IPS-20b (cell line): ENCODE results near the gene PSTPIP1.

Source experiments
- H3K27ac ChIP-seq: one replicate; pipeline ENCODE4 v1.5.1; 2013; ENCODE audit warnings: low read length
- H3K27me3 ChIP-seq: 2 replicates; pipeline ENCODE4 v1.6.1; 2013; ENCODE audit warnings: mild to moderate bottlenecking, low read length, inconsistent platforms; ENCODE audit not compliant: insufficient read depth
- H3K36me3 ChIP-seq: 2 replicates; pipeline ENCODE4 v1.6.1; 2013; ENCODE audit warnings: low read depth, mild to moderate bottlenecking, inconsistent platforms, low read length, moderate library complexity; ENCODE audit not compliant: insufficient read depth
- H3K4me1 ChIP-seq: 2 replicates; pipeline ENCODE4 v1.6.1; 2013; ENCODE audit warnings: mild to moderate bottlenecking, control low read depth, inconsistent platforms, low read length, moderate library complexity; ENCODE audit not compliant: insufficient read depth
- H3K4me3 ChIP-seq: 2 replicates; pipeline ENCODE4 v1.5.1; 2013; ENCODE audit warnings: mild to moderate bottlenecking, low read length, inconsistent platforms
- H3K9ac ChIP-seq: 2 replicates; pipeline ENCODE4 v1.6.1; 2013; ENCODE audit warnings: low read depth, mild to moderate bottlenecking, inconsistent platforms, low read length, moderate library complexity
- H3K9me3 ChIP-seq: 2 replicates; pipeline ENCODE4 v1.6.1; 2013; ENCODE audit warnings: mild to moderate bottlenecking, low read depth, low read length, inconsistent platforms; ENCODE audit not compliant: insufficient read depth

Gene PSTPIP1

DNA sequence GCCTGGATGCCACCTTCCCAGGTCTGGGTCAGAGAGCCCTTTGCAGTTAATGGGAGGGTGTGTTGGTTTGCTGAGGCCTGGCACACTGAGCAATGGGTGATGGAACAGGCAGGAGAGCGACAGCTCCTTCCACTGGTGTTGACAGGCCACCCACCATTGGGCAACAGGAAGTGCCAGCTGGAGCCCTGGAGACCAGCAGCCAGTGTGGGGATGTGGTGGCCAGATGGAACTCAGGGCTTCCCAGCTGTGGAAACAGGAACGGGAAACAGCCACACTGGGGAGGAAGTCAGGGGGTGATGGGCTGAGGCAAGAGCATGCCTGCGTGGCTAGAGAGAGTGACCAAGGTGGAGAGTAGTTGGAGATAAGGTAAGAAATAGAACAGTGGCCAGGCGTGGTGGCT, 9.3 kb downstream of the PSTPIP1 start:
- H3K9ac ChIP-seq = no peak overlapping the region
- no peaks in the 10 kb centered on the region for H3K27me3 ChIP-seq
- H3K4me1 ChIP-seq = no peaks in the 10 kb centered on the region
- no peak overlapping the region for H3K4me3 ChIP-seq
- no peaks in the 10 kb centered on the region for H3K9me3 ChIP-seq
- no peaks in the 10 kb centered on the region for H3K36me3 ChIP-seq
- H3K27ac ChIP-seq = no peak overlapping the region

DNA sequence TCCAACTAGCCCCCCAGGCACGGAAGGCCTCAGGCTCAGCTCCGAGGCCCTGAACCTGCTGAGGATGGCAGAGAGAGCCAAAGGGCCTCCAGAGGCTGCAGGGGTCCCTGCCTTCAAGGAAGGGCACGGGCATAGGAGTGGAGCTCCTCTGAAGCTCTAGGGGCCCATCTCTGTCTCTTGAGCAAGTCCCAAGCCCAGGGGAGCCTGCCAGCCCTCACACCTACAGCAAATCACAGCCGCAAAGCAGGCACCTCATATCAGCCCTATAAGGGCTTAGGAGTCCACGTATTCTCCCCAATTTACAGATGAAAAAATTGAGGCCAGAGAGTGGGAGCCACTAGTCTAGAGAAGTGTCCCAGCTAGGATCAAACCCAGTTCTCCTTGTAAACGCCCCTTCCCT, 14.2 kb downstream of the PSTPIP1 start:
- no peaks in the 10 kb centered on the region for H3K27me3 ChIP-seq
- H3K9me3 ChIP-seq = no peaks in the 10 kb centered on the region
- no peak overlapping the region for H3K27ac ChIP-seq
- H3K4me1 ChIP-seq = no peaks in the 10 kb centered on the region
- H3K36me3 ChIP-seq = no peaks in the 10 kb centered on the region
- H3K9ac ChIP-seq = no peak overlapping the region
- H3K4me3 ChIP-seq = no peak overlapping the region

DNA sequence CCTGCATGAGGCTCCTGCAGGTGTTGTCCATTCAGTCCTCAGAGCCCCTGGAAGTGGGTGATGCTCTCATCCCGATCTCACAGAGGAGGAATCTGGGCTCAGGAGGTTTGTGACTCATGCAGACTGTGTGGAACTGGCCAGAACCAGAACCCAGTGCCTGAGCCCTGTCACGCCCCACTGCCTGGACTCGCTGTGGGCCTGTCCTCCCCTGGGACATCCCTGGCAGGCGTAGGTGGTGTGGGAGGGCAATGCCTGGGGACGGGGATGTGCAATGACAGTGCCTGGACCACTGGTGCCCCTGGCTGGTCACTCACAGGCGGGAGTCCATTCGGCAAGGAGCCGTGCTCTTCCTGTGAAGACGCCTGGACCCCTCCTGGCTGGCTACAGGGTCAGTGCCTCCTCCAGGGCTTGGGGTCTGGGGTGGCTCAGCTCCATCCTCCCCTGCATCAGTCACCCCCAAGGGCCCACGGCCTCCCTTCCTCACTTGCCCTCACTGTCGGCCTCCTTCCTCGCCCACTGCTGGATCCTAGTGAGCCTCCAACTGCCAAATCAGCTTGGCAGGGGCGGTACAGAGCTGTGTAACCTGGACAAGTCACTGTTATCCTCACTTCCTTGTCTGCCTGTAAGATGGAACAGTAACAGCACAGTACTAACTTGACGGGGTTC, 14.9 kb downstream of the PSTPIP1 start:
- H3K4me3 ChIP-seq = no peak overlapping the region
- no peaks in the 10 kb centered on the region for H3K36me3 ChIP-seq
- no peak overlapping the region for H3K9ac ChIP-seq
- H3K4me1 ChIP-seq = no peaks in the 10 kb centered on the region
- H3K27me3 ChIP-seq = no peaks in the 10 kb centered on the region
- no peaks in the 10 kb centered on the region for H3K9me3 ChIP-seq
- no peak overlapping the region for H3K27ac ChIP-seq

DNA sequence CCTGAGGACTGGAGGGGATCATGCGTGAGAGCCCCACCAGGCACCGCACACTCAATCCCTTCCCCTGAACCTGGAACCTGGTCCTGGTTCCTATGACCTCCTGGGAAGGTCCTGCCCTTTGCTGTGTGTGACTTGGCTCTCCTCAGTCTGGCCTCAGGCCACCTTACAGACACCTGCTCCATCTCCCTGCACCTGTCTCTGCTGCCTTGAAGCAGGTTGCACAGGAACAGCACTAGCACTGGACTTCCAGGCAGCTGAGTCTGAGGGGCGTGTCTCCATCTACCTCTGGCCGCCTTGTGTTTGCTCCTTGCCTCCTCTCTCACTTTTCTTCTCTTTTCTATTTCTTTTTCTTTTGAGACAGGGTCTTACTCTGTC, 15.4 kb downstream of the PSTPIP1 start:
- Histone ChIP-seq H3K9me3 (no peaks in the 10 kb centered on the region), H3K9ac (no peak overlapping the region), H3K27ac (no peak overlapping the region), H3K36me3 (no peaks in the 10 kb centered on the region), H3K4me1 (no peaks in the 10 kb centered on the region), H3K27me3 (no peaks in the 10 kb centered on the region), H3K4me3 (no peak overlapping the region)

DNA sequence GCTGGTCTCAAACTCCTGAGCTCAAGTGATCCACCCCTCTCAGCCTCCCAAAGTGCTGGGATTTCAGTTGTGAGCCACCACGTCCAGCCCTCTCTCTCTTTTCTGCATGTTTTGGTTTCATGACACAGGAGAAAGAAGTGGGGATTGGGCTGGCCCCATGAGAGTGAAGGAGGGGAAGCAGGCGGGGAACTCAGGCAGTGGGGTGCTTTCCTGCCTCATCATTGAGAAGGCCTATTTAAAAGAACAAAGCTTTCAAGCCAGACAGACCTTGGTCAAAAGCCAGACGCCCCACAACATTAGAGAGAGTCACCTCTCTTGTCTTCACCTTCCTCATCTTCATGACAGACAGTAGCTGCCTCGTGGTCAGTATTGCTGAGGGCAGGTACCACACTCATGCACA, 15.9 kb downstream of the PSTPIP1 start:
- Histone ChIP-seq H3K27ac (no peak overlapping the region), H3K27me3 (no peaks in the 10 kb centered on the region), H3K4me1 (no peaks in the 10 kb centered on the region), H3K4me3 (no peak overlapping the region), H3K9ac (no peak overlapping the region), H3K9me3 (no peaks in the 10 kb centered on the region), H3K36me3 (no peaks in the 10 kb centered on the region)

DNA sequence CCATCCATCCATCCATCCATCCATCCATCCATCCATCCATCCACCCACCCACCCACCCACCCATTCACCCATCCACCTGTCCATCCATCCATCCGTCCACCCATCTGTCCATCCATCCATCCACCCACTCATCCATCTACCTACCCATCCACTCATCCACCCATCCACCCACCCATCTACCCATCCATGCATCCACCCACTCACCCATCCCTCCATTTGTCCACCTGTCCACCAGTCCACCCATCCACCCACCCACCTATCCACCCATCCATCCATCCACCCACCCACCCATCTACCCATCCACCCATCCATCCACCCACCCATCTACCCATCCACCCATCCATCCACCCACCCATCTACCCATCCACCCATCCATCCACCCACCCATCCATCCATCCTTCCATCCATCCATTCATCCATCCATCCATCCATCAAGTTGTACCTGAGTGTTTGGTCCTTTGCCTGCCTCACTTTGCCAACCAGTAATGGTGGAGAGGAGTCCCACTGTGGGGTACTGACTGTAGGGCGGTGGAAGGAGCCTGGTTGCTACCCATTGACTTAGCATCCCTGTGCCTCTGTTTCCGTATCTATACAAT, 17.3 kb downstream of the PSTPIP1 start:
- Histone ChIP-seq H3K4me3 (no peak overlapping the region), H3K9me3 (no peaks in the 10 kb centered on the region), H3K27me3 (no peaks in the 10 kb centered on the region), H3K9ac (no peak overlapping the region), H3K36me3 (no peaks in the 10 kb centered on the region), H3K27ac (no peak overlapping the region), H3K4me1 (no peaks in the 10 kb centered on the region)

DNA sequence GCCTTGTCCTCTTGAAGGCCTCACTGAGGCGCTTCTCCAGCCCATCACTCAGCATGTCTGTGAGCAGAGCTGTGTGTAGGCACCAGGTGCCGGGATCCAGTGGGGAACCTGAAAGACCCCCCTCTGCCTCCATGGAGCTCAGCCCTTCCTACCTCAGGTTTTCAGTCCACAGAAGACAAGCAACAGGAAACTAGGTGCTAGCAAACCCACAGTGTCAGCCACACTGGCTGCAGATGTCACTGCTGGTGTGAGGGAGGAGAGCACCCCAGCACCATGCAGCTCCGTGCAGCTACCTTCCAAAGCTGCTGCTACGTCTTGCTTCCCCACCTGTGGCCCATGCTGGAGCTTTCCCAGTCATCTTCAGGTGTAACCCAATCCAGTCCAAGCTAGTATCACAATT, 17.9 kb downstream of the PSTPIP1 start:
- H3K9ac ChIP-seq = no peak overlapping the region
- H3K9me3 ChIP-seq = no peaks in the 10 kb centered on the region
- H3K4me1 ChIP-seq = no peaks in the 10 kb centered on the region
- no peak overlapping the region for H3K4me3 ChIP-seq
- no peaks in the 10 kb centered on the region for H3K36me3 ChIP-seq
- no peak overlapping the region for H3K27ac ChIP-seq
- H3K27me3 ChIP-seq = no peaks in the 10 kb centered on the region

DNA sequence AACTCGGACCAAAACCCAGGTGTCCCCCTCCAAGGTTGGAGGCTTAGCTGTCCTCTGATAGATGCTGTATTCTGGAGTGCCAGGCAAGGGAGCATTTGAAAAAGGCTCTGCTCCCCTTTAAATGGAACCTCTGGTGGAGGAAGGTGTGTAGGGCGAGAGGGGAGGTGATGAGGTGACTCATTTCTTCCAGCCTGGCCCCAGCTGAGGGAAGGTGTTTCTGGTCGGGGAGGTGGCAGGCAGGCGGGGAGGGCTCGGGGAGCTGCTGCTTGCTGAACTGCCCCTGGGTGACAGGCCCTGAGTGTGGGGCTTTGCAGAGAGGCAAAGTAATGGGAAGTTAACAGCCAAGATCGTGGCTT, 18.8 kb downstream of the PSTPIP1 start:
- H3K4me1 ChIP-seq = no peaks in the 10 kb centered on the region
- no peak overlapping the region for H3K4me3 ChIP-seq
- no peaks in the 10 kb centered on the region for H3K36me3 ChIP-seq
- no peak overlapping the region for H3K27ac ChIP-seq
- no peak overlapping the region for H3K9ac ChIP-seq
- H3K9me3 ChIP-seq = no peaks in the 10 kb centered on the region
- no peaks in the 10 kb centered on the region for H3K27me3 ChIP-seq

DNA sequence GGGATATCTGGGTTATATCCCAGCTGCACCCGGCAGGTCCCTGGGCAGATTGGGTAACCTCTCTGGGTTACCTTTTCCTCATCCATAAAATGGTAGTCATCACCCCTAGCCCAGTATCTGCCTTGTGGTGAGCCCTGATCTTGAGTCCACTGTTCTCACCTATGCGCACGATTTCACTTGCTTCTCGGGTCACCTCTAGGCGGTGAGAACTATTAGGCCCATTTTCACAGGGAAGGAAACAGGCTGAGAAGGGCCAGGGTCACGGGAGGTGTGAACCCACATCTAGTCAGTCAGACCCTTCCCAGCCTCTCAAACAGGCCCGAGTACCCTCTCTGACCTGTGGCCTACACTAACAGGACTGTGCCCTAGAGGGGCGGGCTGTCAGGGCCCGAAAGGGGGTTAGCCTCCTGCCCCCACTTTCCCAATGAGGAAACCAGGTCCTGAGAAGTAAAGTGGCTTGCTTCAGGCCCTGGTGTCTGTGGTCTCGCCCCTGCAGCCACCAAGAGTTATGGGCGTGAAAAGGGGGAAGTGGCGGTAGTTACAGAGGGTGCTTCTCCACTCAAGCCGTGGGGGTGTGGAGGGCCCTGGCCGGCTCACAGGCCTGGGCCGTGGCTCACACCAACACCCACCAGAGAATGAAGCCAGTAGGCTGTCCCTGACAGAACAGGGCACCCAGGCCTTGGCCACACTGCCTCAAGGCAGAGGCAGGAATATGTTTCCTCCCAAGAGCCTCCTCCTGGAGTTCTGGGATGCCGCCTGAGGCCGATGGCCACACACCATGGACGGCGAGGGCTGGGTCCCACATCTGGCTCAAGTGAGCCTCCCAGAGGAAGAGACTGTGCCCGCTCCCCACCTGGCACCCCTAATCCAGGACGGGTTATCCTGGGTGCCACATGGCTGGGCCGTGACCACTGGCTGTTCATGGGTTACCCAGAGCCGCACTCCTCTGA, 19.5 kb downstream of the PSTPIP1 start:
- no peak overlapping the region for H3K9ac ChIP-seq

DNA sequence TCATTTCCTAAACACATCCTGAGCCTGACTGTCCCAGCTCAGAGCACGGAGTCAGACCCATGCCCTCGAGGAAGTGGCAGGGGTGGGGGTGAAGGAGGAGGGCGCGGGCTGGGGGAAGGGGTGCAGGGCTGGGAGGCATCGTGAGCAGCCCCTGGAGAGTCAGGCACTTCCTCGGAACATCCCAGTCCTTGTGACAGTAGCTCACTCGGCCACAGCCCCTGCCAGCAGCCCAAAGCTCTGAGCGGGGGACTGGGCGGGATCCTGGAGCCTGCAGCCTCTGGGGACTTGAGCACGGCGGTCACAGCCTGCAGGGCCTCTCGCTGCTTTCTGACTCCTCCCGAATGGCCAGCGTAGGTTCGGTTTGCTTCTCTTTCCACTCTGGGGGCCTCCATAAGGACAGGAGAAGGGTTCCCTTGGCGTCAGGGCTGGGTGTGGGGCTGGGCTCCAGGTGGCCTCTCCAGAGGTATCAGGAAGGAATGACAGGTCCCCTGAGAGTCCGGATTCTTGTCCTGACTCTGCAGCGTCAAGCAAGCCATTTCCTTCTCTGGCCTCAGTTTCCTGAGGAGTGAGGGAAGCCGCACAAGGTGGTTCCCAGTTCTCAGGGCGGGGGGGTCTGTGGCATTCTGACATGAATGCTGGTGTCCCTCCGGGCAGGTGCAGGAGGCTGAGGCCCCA, 20.9 kb downstream of the PSTPIP1 start:
- Histone ChIP-seq H3K27me3 (no peaks in the 10 kb centered on the region), H3K4me1 (no peaks in the 10 kb centered on the region), H3K4me3 (no peak overlapping the region), H3K27ac (no peak overlapping the region), H3K9me3 (no peaks in the 10 kb centered on the region), H3K36me3 (no peaks in the 10 kb centered on the region), H3K9ac (no peak overlapping the region)

More for the DNA sequence above, 19.5 kb downstream of the PSTPIP1 start:
- no peaks in the 10 kb centered on the region for H3K9me3 ChIP-seq
- no peaks in the 10 kb centered on the region for H3K27me3 ChIP-seq
- no peak overlapping the region for H3K27ac ChIP-seq
- no peak overlapping the region for H3K4me3 ChIP-seq
- no peaks in the 10 kb centered on the region for H3K36me3 ChIP-seq
- no peaks in the 10 kb centered on the region for H3K4me1 ChIP-seq

DNA sequence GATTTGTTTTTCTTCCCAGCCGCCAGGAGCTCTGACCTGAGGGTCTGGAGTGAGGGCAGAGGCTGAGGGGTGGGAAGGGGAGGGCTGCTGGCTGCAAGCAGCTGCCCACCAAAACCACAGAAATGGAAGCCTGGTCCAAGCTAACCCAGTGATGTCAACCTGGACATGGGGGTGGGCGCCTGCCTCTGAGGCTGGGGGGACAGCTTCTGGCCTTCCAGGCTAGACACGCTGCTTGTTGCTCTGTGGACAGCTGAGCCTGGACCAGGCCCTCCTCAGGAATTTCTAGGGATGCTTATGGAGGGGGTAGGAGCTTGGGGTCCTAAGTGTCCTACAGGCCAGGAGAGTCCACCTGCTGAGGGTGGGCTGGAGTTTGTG, 21.4 kb downstream of the PSTPIP1 start:
- no peaks in the 10 kb centered on the region for H3K36me3 ChIP-seq
- no peaks in the 10 kb centered on the region for H3K9me3 ChIP-seq
- no peak overlapping the region for H3K4me3 ChIP-seq
- no peaks in the 10 kb centered on the region for H3K27me3 ChIP-seq
- no peak overlapping the region for H3K9ac ChIP-seq
- H3K4me1 ChIP-seq = no peaks in the 10 kb centered on the region
- H3K27ac ChIP-seq = no peak overlapping the region
